ENCODE results near the gene MACF1. TPM values are rescaled to one million over a fixed set of nuclear protein-coding genes. Genes with fewer than 3 reads are reported as not detected.

MACF1 gene
- total RNA-seq, 1 experiment from 2014 or later = 35.9 TPM

DNA sequence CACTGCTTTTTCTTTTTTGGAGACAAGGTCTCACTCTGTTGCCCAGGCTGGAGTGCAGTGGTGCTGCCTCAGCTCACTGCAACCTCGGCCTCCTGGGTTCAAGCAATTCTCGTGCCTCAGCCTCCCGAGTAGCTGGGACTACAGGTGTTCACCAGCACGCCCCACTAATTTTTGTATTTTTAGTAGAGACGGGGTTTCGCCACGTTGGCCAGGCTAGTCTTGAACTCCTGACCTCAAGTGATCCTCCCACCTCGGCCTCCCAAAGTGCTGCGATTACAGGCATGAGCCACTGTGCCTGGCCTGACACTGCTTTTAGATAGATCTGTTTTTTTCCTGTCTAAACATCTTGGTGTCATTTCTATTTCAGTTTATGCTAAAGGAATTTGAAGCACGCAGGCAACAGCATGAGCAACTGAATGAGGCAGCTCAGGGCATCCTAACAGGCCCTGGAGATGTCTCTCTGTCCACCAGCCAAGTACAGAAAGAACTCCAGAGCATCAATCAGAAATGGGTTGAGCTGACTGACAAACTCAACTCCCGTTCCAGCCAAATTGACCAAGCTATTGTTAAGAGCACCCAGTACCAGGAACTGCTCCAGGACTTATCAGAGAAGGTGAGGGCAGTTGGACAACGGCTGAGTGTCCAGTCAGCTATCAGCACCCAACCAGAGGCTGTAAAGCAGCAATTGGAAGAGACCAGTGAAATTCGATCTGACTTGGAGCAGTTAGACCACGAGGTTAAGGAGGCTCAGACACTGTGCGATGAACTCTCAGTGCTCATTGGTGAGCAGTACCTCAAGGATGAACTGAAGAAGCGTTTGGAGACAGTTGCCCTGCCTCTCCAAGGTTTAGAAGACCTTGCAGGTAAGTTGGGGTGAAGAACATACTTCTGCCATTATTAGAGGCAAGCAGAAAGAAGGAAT lies 180.8 kb downstream of the MACF1 start:
- no peak for DNase-seq (ENCODE audit: extremely low read depth, low read depth)

DNA sequence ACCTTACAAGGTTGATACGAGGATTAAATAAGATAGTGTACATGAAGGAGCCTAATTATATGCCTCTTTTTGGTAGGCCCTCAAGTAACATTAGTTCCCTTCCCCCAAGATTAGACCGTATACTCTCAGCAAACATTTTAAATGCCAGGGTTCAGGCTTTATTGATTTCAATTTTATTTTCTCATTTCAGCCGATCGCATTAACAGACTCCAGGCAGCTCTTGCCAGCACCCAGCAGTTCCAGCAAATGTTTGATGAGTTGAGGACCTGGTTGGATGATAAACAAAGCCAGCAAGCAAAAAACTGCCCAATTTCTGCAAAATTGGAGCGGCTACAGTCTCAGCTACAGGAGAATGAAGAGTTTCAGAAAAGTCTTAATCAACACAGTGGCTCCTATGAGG lies 182.5 kb downstream of the MACF1 start:
- no peak for DNase-seq (ENCODE audit: extremely low read depth, low read depth)

GRCh38 chr1:39387452-39387851 lies 183.0 kb downstream of the MACF1 start:
- no peak for DNase-seq (ENCODE audit: extremely low read depth, low read depth)

GRCh38 chr1:39391691-39392679 lies 187.5 kb downstream of the MACF1 start:
- DNase-seq (ENCODE audit: extremely low read depth, low read depth) = peak; percentile 43

DNA sequence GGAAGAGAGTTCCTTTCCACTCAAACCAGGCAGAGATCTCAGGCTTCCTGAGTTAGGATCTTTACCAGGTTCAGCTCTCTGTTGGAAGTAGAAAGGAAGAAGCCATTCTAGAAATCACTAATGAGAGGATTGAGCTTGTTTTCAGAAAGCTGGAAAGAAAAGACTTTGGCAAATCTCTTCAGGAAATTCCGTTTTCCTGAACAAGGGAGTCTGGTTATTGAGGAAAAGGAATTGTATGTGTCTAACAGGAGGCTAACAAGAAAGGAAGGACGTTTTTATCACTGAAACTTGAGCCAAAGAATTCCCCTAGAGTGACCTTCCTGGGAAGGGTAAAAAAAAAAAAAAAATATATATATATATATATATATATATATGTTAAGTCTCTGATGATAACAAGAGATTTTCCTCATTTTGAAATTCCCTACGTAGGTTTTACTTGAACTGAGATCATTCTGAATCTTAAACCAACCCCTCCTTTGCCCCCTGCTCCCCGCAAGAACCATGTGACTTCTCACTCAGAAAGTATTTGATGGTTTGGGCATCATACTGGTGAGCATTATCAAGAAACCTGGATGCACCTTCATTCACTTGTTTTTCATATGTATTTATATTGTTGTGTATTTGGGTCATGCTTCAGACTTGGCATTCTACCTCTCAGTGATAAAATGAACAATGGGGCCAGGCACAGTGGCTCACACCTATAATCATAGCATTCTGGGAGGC lies 188.5 kb downstream of the MACF1 start:
- no peak for DNase-seq (ENCODE audit: extremely low read depth, low read depth)

- DNase-seq (ENCODE audit: extremely low read depth, low read depth) = no peak
Measured at GRCh38 chr1:39393645-39394044, 189.2 kb downstream of the MACF1 start.

DNA sequence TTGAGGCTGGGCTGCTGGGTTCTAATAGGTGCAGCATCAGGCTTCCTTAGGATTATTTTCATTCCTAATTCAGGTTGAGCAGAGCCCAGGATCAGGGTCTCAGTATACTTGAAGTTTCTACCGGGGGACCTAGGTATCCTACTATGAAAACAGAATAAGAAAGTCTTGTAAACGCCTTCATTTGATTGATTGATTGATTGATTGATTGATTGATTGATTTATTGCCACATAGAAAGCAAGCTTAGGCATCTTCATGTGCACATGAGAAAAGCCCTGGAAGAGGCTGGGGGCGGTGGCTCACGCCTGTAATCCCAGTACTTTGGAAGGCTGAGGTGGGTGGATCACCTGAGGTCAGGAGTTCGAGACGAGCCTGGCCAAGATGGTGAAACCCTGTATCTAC lies 189.6 kb downstream of the MACF1 start:
- no peak for DNase-seq (ENCODE audit: extremely low read depth, low read depth)

DNA sequence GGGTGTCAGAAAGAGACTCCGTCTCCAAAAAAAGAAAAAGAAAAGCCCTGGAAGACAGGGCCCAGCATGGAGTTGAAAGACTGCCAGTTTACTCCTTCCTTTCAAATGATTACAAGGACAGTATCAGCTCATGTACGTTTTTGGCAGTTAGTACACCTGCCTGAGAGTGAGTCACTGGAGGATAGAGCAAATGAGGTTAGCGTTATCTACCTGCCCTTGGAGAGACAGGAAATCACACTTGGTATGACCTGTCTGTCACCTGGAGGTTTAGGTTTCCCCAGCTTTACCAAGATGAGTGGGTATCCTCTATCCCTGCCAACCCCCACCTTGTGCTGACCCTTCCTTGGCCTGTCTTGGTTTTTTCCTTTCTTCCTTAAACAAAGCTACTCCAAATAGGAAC lies 190.1 kb downstream of the MACF1 start:
- no peak for DNase-seq (ENCODE audit: extremely low read depth, low read depth)

DNA sequence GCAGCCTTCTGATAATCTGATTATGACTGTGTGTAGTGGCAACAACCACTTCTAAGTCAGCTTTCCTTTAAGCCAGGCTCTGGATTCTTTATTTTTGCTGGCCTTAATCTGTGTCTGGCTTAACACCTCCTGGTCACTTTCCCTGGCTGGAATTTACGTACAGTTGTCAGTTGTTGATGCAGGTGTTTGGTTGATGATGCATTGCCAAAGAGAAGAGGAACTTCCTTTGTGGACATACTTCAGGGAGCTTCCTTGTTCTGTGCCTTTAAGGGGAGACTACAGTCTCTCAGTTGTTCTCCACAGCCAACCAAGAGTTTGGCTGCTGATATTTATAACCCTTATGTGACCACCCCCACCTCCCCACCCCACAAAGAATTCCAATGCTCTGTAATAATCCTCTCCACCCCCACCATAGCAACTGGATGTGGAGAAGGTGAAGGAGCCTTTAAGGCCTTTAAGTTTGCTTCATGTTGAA lies 190.9 kb downstream of the MACF1 start:
- peak; percentile 36 for DNase-seq (ENCODE audit: extremely low read depth, low read depth)

GRCh38 chr1:39396671-39397070 lies 192.2 kb downstream of the MACF1 start:
- DNase-seq (ENCODE audit: extremely low read depth, low read depth) = no peak

DNA sequence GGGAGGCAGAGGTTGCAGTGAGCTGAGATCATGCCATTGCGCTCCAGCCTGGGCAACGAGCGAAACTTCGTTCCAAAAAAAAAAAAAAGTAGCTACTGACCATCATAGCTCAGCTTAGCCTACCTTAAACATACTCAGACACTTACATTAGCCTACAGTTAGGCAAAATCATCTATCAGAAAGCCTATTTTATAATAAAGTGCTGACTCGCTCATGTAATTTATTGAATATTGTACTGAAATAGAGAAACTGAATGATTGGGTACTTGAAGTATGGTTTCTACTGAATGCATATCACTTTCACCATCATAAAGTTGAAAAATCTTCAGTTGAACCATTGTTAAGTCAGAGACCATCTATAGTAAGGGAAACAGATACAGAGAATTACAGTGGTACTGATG lies 193.0 kb downstream of the MACF1 start:
- DNase-seq (ENCODE audit: extremely low read depth, low read depth) = no peak

- DNase-seq (ENCODE audit: extremely low read depth, low read depth) = peak; percentile 87
Measured at GRCh38 chr1:39398278-39399021, 194.0 kb downstream of the MACF1 start.

GRCh38 chr1:39401106-39401505 lies 196.6 kb downstream of the MACF1 start:
- no peak for DNase-seq (ENCODE audit: extremely low read depth, low read depth)

- DNase-seq (ENCODE audit: extremely low read depth, low read depth) = no peak
Measured at GRCh38 chr1:39404876-39405275, 200.4 kb downstream of the MACF1 start.

DNA sequence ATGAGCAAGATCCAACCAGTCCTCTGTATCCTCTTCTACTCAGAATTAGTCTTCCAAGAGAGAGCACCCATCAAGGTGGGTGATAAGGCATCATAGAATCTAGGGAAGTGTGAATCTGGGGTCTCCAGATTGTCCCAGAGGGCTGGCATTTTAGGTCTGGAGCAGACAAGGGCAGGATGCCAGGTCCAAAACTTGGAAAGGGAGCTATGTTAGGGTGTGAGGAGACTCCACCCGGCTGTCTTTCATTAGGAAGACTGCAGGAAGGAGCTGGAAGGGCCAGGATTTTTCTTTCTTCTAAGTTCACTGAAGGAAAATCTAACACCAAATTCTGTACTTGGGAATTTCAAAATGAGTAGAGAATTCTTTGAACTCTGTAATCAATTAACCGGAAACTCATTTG lies 200.9 kb downstream of the MACF1 start:
- no peak for DNase-seq (ENCODE audit: extremely low read depth, low read depth)

DNA sequence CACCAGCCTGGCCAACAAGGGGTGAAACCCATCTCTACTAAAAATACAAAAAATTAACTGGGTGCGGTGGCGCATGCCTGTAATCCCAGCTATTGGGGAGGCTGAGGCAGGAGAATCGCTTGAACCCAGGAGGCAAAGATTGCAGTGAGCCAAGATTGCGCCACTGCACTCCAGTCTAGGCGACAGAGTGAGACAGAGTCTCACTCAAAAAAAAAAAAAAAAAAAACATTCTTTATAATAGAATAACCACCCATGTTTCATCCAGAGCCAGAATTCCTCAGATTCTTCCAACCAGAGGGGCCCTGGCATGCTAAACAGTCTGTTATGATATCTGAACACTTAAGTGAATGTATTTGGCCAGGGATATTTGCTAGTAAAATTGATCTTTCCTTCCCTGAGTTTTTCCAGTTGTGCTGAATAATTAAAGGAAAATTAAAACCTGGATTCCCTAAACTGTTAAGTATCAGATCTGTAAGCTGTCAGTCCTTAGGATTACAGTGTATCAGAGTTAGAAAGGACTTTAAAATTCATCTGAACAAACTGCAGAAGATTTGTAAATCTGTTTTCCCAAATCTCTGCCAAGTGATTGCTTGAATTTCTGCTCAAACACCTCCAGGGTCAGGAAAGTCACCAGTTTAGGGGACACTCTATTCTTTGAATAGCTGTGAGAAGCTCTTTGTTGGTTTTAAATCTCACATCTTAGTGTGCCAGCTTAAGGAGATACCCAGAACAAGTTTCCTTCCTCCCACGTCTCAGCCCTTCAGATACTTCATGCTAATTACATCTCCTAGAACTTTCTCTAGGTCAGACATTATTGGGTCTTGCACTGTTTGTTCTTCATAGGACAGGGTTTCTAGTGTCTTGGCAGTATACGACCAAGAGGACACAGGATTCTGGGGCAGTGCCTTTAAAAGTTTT lies 202.3 kb downstream of the MACF1 start:
- no peak for DNase-seq (ENCODE audit: extremely low read depth, low read depth)

DNA sequence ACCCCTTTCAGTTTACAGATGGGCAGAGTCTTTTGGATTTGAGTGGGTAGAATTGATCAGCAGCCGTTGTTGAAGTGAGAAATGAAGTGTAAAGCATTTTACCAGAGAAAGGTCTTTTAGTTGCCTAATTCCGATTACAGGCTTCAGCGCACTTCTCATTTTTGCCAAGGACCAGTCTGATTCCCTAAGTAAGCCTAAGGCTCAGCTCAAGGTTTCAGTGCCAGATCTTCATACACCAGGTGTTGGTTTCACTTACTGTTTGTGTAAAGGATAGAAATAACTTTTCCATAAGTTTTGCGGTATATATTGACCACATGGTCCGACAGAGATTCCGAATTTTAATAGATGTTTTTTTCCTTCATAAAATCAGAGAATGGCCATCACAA lies 203.0 kb downstream of the MACF1 start:
- DNase-seq (ENCODE audit: extremely low read depth, low read depth) = no peak

DNA sequence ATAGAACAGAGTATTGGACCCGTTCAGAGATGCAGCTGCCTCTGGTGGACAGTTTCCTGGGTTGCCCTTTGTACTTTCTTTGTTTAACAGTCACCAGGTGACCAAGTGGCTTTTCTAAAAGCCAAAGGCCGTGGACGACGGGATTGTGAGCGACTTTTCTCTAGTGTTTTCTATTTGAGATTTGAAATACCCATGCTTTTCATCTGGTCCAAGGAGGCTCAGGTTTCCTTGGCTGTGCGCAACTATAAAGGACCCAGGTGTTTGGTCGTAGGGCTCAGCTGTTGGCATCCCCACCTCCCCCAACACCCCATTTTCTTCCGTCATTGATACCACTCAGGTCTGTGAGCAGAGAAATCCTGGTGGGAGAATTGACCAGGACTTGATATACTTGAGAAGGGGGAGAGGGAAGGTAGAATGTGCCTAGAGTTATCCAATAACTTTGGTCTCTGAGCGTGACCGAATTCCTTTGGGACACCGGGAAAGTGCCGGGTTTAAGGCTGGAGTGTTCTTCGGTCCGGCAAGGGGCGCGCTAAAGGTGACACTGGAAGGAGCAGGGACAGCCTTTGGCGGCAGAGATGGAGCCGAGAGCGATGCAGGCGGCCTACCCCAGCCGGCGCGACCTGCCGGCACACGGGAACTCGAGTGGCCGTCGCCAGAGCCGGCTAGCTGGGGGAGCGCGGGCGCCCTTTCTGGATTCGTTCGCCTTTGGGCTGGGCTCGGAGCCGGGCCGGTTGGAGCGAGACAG lies 203.6 kb downstream of the MACF1 start:
- no peak for DNase-seq (ENCODE audit: extremely low read depth, low read depth)
